ENCODE data around the gene PRRC2C. TPM values are rescaled to one million over a fixed set of nuclear protein-coding genes. Genes with fewer than 3 reads are reported as not detected.
"Not testable (repeated sequence)": the region's sequence is repeated elsewhere in the genome, so short reads cannot be mapped to it uniquely, and the experiment has no call there.

Gene PRRC2C
- total and polyA plus RNA-seq, 12 donors, result 44.4 to 103 (median 62.9) TPM

- Histone ChIP-seq H3K27me3 (no peaks in the 10 kb centered on the region), H3K27ac (no peak overlapping the region), H3K9me3 (replicated peaks in 1 of 3) (no peaks in the 10 kb centered on the region), H3K4me1 (replicated peaks in 1 of 2) (no peaks in the 10 kb centered on the region), H3K36me3 (replicated peaks in 1 of 2) (no peaks in the 10 kb centered on the region), H3K4me3 (no peak overlapping the region)
- 76 to 82% (median 81%) methylated on average over 10 of the region's 10 CpGs for WGBS, 4 donors
- DNase-seq, result no peak
- intact Hi-C loops (cut with DNase I), result no loop called here
- TF ChIP-seq POLR2A (IDR thresholded peaks at IDR 0.05) (no peak), CTCF (IDR thresholded peaks at IDR 0.05) (no peak)
Measured at GRCh38 chr1:171606402-171606941, 121.1 kb downstream of the PRRC2C start.

- no peak for TF ChIP-seq CTCF (IDR thresholded peaks at IDR 0.05)
- TF ChIP-seq POLR2A (IDR thresholded peaks at IDR 0.05), result no peak
- Histone ChIP-seq H3K27ac (no peak overlapping the region), H3K27me3 (no peaks in the 10 kb centered on the region), H3K4me3 (no peak overlapping the region), H3K9me3 (replicated peaks in 1 of 3) (no peaks in the 10 kb centered on the region), H3K4me1 (replicated peaks in 1 of 2) (no peaks in the 10 kb centered on the region), H3K36me3 (replicated peaks in 1 of 2) (no peaks in the 10 kb centered on the region)
- intact Hi-C loops (cut with DNase I), result no loop called here
- WGBS, 4 donors, result 65 to 92% (median 82%) methylated on average over 2 of the region's 2 CpGs
- DNase-seq, result no peak
Measured at GRCh38 chr1:171610385-171610784, 125.1 kb downstream of the PRRC2C start.

GRCh38 chr1:171611306-171611705, 126.0 kb downstream of the PRRC2C start:
- Histone ChIP-seq H3K4me1 (replicated peaks in 1 of 2) (no peaks in the 10 kb centered on the region), H3K27me3 (no peaks in the 10 kb centered on the region), H3K36me3 (replicated peaks in 1 of 2) (no peaks in the 10 kb centered on the region), H3K9me3 (replicated peaks in 1 of 3) (no peaks in the 10 kb centered on the region), H3K27ac (no peak overlapping the region), H3K4me3 (no peak overlapping the region)
- 76 to 90% (median 87%) methylated on average over 2 of the region's 2 CpGs for WGBS, 4 donors
- TF ChIP-seq POLR2A (IDR thresholded peaks at IDR 0.05), result no peak
- no peak for TF ChIP-seq CTCF (IDR thresholded peaks at IDR 0.05)
- intact Hi-C loops (cut with DNase I), result no loop called here
- no peak for DNase-seq

GRCh38 chr1:171613282-171613681, 128.0 kb downstream of the PRRC2C start:
- H3K36me3 ChIP-seq (replicated peaks in 1 of 2), result no peaks in the 10 kb centered on the region
- no peaks in the 10 kb centered on the region for H3K4me1 ChIP-seq (replicated peaks in 1 of 2)
- WGBS, 4 donors, result 86 to 92% (median 91%) methylated on average over 1 of the region's 1 CpG
- no peak for DNase-seq
- H3K9me3 ChIP-seq (replicated peaks in 1 of 3), result no peaks in the 10 kb centered on the region
- H3K4me3 ChIP-seq, result no peak overlapping the region
- H3K27ac ChIP-seq, result no peak overlapping the region
- TF ChIP-seq CTCF (IDR thresholded peaks at IDR 0.05) (no peak), POLR2A (IDR thresholded peaks at IDR 0.05) (no peak)
- intact Hi-C loops (cut with DNase I), result no loop called here
- no peaks in the 10 kb centered on the region for H3K27me3 ChIP-seq

GRCh38 chr1:171615122-171615906, 130.0 kb downstream of the PRRC2C start:
- H3K4me3 ChIP-seq; H3K27me3 ChIP-seq; H3K9me3 ChIP-seq (replicated peaks in 1 of 3); H3K4me1 ChIP-seq (replicated peaks in 1 of 2); DNase-seq; H3K36me3 ChIP-seq (replicated peaks in 1 of 2); H3K27ac ChIP-seq; intact Hi-C loops (cut with DNase I): not testable (repeated sequence)
- 83 to 88% (median 86%) methylated on average over 14 of the region's 14 CpGs for WGBS, 4 donors

Measured in adrenal gland (tissue), 12 donors.